Left renal cortex interstitium (tissue), 4 donors: ENCODE measurements around the gene TMEM119. TPM values are rescaled to one million over a fixed set of nuclear protein-coding genes. Genes with fewer than 3 reads are reported as not detected.
"Not testable (repeated sequence)": the region's sequence is repeated elsewhere in the genome, so short reads cannot be mapped to it uniquely, and the experiment has no call there.

Experiments
- DNase-seq, 4 donors: peaks; one replicate each; pipeline ENCODE4 v3.0.0-alpha.2; 2013; ENCODE audit warnings: low read depth in 4 of 4, low spot score in 2 of 4, missing footprints in 1 of 4
- polyA plus RNA-seq, 4 donors: library from polyadenylated mRNA; unstranded; fragments of 120-200 nt; gene quantifications; one replicate each; pipeline ENCODE4 v1.2.1, GENCODE V29; 2013; ENCODE audit not compliant: insufficient read length in 4 of 4

Gene TMEM119
- polyA plus RNA-seq, 4 donors, result 18.1 to 34.2 (median 24.5) TPM

DNA sequence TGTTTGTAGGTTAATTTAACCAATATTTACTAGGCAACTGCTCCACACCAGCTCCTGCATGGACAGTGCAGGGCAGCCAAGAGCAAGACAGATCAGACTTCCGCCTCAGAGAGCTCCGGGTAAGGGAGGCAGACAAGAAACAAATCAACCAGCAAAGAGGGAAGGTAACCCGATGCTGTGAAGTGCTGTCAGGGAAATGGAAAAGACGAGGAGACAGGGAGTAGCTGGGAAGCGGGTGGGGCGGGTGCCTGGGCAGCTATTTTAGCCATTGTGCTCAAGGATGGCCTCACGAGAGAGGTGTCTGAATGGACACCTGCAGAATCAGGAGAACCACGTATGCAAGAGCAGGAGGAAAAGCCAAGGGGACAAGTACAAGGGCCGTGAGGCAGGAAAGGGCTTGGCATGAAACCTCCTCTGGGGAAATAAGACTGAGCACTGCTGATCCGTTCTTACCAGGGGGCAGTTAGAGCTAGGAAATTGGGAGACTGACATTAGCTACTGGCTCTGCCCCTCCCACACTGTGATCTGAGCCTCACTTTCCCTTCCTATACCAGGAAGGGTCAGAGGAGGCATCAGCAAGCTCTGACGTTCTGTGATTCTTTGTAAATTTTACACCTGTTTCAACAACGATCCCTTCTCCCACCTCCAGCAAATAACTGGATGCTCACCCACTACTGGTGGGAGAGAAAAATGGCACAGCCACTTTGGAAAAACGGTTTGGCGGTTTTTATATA, 6.5 kb upstream of the TMEM119 start:
- DNase-seq, result no peak

DNA sequence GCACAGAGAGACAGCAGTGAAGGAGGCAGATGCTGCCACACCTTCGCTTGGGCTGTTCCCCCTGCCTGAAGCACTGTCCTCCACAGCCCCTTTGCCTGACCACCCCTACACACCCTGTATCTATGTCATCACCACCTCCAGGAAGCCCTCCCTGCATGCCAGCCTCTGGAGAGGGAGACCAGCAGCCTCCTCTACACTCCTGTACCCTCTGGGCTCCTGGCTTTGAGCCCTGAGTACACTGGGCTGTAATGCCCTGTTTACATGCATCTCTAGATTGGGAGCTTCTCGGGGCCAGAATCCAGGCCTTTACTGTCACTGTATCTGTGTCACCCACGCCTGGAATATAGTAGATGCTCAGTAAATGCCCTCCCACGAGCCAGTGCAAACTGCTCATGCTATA, 5.9 kb upstream of the TMEM119 start:
- DNase-seq, result no peak

DNA sequence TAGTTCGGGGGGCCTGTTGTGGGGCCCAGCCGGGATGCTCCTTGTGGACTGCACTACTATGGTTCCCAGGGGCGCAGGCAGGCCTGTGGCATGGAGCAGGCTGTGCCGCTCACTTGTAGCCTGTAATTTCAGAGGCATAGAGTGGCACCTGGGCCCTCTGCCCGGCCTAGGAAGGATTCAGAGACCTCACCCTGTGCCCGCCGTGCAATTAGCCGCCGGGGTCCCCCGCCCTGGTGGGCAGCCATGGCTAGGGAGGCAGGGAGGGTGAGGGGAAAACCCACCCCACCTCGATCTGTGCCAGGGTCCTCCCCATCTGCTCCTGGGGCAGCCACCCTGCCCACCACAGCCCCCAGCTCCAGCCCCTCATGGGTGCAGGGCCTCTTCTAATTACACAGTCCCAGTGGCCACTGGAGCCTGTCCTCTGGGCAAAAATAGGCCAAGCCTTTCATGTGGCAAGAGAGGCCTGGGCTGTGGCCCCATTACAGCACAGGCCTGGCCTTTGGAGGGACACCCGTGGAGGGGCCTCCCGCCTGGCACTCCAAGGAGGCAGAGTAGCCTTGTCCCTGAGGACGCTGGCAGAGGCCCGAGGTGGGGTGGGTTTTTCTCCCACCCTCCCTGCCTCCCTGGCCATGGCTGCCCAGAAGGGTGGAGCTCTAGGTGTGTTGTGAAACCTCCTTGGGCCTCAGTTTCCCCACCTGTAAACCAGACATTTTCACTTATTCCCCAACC, 5.3 kb upstream of the TMEM119 start:
- DNase-seq, result no peak

DNA sequence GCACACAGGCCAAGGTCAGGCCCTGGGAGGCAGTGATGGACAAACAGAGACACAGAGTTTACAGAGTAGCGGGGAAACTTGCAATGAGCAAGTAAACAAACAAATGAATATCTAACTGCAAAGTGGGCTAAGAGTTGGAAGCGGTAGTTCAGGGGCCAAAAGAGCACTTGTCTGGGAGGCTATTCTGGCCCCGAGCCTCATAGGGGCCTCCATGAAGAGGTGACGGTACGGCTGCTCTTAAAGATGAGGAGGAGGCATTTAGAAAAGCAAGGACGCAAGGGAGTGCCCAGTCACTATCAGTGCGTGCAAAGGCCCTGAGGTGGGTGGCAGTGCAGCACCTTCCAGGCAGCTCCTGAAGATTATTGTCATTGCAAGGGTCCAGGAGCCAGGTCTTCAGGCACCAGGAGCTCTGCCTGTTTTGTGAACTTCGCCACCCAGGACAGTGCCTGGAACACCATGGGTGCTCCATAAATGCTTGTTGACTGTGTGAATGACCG, 4.4 kb upstream of the TMEM119 start:
- no peak for DNase-seq

DNA sequence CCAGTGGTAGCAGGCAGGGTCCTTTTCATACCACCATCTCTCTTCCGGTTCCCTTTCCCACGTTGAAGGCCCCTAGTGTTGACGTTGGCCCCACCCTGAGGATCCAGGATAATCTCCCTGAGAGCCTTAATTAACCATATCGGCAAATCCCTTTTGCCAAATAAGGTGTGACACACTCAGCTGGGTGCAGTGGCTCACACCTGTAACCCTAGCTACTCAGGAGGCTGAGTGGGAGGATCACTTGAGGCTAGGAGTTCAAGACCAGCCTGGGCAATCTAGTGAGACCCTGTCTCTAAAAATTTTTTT, 2.8 kb upstream of the TMEM119 start:
- no peak for DNase-seq

DNA sequence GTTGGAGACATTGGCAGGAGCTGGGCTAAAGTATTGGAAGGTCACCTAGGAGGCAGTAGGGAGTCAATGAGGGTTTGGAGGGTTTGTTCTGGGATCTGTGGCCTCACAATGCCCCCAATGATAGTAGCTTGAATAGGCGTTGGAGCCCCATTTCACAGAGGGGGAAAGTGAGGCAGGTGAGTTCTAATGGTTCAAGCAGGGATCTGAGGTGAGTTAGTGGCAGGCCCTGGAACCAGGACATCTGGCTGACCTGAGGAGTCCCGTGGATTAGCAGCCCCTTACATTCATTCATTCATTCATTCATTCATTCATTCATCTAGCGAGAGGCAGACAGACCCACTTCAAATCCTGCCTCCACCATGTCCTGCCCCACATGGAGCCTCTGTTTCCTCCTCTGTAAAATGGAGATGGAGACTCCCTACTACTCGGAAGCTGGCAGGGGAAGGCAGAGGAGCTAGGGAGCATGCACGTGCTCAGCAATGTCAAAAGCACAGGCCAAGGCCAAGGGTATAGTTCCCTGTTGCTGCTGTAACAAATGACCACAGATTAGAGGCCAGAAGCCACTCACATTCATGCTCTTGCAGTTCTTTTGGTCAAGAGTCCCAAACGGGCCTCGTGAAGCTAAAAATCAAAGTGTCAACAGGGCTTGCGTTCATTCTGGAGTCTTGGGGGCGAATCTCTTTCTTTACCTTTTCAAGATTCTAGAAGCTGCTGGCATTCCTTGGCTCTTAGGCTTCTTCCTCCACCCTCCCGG, 2.2 kb upstream of the TMEM119 start:
- DNase-seq, result no peak

DNA sequence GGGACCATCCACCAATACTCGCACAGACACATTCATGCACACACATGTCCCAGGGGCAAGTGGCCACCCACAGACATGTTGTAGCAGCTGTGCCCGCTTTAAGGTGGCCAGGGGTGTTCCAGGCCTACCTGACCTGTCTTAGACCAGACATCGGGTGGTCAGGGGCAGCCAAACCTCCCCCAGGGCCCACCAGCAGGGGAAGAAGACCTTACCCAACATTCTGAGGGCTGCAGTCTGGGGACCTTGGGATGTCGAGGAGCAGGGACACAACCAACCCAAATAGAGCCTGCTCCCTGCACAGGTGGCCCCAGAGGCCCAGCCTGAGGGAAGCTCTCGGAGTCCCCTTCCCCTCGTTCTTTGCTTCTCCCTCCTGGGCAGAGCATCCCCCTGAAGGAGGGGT, 1.7 kb upstream of the TMEM119 start:
- DNase-seq, result no peak

DNA sequence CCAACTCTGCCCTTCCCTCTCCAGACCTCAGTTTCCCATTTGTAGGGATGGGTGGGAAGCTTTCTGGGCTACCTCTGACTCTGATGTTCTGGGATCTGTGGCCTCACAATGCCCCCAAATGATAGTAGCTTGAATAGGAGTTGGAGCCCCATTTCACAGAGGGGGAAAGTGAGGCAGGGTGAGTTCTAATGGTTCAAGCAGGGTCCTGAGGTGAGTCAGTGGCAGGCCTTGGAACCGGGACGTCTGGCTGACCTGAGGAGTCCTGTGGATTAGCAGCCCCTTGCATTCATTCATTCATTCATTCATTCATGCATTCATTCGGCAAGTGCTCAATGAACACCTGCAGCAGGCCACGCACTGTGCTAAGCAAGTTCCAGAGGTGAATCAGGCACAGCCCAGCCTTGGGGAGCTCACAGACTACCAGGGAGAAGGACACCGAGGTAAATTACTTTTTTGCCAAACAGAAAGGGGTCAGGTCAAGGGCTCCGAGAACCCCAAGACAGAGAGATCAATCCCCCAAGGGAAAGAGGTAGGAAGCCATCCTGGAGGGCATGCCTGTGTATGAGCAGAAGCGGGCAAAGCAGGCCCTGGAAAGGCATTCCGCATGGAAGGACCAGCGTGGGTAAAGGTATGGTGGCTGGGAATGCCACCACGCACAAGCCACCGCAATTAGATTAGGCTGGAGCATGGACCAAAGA, 818 bp upstream of the TMEM119 start:
- no peak for DNase-seq

DNA sequence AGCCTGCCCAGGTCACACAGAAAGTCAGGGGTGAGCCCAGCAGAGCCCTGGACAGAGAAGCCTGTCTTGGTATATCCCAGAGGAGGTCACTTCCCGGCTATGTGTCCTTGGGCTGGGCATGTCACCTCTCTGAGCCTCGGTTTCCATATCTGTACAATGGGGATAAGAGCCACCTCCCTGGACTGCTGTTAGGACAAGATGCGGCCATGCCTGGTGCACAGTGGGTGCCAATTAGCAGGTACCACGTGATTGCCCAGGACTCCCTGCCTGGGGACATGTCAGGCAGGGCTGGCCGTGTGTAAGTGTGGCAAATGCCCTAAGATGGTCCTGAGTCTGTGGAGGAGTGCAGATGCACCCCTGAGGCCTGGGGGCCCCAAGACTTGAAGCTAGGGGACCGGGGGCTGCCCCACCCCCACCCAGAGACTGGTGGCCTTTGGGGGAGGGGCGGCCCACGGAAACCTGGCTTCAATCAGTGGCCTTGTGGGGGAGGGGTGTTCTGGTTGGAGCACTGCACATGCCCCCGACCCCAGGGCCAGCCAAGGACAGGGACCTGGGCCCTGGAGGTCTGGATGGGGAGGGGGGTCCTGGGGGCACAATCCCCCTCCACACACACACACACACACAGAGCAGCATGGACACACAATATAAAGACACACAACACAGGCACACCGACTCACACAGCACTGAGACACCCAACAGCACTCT, 878 bp downstream of the TMEM119 start:
- no peak for DNase-seq

DNA sequence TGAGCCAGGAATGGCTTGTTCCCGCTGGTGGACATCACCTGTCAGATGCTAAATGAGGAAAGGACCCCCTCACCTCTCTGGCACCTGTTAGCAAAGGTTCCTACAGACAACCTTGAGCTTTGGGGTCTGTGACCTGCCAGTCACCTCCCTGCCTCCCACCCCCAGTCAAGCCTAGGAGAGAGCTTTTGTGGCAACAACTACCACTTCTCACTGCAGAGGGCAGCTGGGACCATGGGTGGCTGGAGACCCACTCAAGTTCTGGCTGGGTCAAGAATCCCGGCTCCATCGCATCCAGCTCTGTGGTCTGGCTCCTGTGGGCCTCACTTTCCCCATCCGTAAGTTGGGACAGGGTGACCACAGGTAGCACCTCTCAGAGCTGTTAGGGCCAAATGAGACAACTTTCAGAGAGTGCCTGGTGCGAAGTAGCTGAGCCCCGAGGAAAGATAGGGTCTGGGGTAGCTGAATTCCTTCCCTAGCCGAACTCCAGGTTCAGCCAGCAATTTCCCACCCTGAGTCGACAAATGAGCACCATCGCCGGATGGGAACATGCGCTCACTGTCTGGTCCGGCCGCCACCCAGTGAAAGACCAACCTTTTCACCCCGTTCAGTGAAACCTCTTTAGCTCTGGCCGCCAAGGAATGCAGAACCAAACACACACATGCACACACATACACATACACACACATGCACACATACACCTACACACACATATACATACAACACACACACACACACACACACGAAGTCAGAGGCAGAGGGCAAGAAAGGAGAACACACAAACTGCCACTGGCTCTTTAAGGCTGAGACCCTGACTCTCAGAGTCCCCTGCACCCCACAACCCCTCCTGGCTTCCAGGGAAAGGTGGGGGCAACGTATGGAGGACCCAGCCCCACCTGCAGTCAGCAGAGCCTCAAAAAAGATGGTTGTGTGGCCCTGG, 1.9 kb downstream of the TMEM119 start:
- no peak for DNase-seq

DNA sequence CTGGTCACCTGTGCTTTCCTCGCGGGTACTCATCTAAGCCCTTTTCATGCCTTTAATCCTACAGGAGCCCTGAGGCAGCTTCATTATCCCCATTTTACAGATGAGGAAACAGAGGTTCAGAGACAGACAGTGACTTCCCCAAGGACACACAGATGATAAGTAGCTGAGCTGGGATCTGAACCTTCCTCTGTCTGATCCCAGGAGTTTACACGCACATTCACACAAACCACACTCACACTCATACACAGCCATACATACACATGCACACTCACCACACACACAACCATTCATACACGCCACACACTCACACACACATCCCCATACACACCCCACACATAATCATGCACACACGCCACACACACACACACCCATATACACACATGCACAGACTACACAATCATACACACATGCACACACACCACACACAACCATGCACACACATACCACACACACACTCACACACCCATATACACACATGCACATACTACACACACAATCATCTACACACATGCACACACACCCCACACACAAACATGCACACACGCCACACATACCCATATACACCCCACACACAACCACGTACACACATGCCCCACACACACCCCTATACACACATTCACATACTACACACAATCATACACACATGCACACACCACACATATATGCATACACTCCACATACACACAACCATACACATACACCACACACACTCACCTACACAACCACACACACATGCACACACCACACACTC, 2.7 kb downstream of the TMEM119 start:
- no peak for DNase-seq

DNA sequence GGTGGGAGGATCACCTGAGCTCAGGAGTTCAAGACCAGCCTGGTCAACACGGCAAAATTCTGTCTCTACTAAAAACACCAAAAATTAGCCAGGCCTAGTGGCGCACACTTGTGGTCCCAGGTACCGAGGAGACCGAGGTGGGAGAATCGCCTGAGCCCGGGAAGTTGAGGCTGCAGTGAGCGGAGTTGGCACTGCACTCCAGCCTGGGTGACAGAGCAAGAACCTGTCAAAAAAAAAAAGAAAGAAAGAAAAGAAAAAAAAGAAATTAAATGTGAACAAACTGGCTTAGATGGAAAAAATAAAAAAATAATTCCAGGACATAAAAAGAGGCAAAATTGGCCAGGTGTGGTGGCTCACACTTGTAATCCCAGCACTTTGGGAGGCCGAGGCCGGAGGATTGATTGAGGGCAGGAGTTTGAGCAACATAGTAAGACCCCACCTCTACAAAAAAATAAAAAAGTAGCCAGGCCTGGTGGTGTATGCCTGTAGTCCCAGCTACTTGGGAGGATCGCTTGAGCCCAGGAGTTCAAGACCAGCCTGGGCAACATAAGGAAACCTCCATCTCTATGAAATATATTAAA, 3.5 kb downstream of the TMEM119 start:
- DNase-seq, result no peak

DNA sequence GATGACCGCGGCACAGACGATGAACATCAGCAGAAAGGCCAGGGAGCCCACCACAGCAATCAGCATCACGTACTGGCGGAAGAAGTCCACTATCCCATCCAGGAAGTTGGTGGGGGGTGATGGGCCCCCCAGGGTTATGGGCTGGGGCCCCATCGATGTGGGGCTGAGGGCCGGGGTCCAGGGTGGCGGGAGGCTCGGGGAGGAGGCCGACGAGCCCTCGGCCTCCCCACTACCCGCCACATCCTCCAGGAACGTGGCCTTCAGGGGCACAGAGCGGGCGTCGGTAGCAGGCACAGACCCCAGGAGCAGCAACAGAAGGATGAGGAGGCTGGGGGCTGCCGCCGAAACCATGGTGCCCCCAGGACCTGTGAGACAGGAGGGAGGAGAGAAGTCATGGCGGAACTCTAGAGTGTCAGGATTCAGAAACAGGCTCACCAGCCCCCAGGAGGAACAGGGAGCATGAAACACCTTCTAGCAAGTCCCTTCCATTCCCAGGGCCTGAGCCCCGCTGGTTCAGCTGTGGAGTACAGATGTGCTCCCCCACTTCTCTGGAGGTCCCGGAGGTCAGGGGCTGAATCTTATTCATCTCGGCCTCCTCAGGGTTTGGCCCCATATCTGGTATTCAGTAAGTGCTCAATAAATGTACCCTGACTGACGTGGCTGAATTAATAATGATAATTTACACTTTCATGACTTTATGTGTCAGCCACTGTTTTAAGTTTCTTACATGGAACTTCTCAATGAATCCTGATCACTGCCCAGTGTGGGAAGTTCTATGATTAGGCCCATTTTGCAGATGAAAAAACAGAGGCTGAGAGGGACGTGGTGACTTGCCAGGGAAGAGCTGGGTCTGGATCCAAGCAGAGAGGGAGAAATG, 5.6 kb downstream of the TMEM119 start:
- DNase-seq, result no peak

DNA sequence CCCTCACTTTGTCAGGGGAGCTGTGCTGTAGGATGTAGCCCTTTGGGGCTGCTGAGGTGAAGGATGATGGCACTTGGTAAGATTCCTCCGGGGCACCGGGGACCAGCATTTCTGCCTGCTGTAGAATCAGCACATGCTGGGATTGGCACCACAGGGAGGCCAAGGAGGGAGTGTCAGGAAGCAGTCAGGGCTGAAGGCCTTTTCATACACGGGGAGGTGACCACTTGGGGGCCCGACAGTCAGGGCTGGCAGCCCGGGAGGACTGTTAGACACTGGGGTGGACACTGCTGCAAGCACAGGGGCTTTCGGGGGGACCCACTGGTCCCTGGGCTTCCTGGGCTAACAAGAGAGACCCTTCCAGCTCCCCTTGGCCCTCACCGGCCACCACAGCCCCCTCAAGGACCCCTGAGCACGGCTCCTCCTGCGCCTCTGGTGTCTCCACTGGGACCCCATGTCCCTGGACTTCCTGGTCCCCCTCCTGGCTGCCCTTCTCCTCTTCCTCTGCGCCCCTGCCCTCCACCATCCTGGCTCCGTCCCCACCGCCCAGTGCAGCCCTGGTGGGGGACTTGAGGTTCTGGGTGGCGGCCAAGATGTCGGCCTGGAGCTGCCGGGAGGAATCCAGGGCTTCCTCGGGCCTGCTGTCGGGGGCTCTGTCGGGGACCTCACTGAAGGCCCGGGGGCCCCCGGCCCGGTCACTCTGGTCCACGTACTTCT, 6.5 kb downstream of the TMEM119 start:
- DNase-seq, result no peak

DNA sequence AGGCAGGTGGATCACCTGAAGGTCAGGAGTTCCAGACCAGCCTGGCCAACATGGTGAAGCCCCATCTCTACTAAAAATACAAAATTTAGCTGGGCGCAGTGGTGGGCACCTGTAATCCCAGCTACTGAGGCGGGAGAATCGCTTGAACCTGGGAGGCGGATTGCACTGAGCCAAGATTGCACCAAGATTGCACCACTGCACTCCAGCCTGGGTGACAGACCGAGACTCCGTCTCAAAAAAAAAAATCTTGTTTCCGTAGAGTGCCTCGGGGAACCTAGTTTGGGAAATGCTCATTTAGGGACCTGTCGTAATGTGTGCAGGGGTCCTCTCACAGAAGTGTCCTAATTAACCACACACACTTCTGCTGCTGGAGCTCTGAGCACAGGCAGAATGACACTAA, 7.4 kb downstream of the TMEM119 start:
- DNase-seq, result not testable (repeated sequence)

DNA sequence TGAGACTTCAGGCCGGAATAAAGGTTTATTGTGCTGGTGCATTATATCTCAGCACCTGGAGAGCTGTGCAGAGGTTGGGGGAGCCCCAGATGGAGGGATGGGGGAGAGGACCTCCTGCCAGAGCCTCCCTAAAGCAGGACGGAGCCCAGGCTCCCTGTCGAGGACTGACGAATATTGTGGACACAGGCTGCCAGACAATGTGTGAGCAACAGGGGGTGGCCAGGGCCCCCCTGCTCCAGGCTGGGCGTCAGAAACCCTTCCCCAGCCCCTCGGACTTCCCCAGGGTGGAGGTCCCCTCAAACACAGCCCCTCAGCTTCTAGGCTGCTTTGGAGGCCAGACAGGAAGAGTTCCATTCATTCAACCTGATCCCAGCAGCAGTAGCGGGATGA, 8.0 kb downstream of the TMEM119 start:
- no peak for DNase-seq
